ENCODE data around the gene ZZZ3. TPM values are rescaled to one million over a fixed set of nuclear protein-coding genes. Genes with fewer than 3 reads are reported as not detected.

Gene ZZZ3
- total and polyA plus RNA-seq, 8 donors: 36.3 to 65.3 (median 58.9) TPM

DNA sequence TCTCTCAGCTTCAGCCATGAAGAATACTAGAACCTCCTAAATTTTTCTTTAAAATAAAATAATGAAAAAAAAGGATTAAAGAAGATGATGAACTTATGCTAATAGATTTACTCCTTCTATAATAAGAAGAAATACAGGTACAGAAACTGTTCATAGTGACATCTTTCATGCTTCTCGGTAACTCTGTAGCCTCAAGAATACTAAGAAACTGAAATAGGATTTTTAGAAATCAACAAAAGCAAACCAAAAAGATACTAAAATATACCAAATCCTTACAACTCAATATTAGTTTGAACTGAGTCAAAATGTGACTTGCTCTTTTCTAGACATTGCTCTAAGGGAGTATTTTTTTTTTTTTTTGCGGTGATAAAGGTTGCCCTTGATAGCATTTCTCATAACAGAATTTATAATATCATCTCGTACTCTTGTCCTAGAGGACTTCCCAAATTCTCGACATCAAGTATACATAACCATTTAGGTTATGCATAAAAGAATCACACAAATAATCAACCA lies 42.8 kb downstream of the ZZZ3 start:
- ATAC-seq: no peak
- H3K4me1 ChIP-seq: no peaks in the 10 kb centered on the region
- H3K36me3 ChIP-seq: peaks cover 0 to 22% of the 10 kb centered on the region in 2 donors
- H3K27me3 ChIP-seq: no peaks in the 10 kb centered on the region
- H3K9me3 ChIP-seq: no peaks in the 10 kb centered on the region
- intact Hi-C loops (cut with DNase I): no loop called here
- DNase-seq: no peak
- no peak overlapping the region for H3K27ac ChIP-seq
- no peak overlapping the region for H3K4me3 ChIP-seq
- TF ChIP-seq, protein P1, sequence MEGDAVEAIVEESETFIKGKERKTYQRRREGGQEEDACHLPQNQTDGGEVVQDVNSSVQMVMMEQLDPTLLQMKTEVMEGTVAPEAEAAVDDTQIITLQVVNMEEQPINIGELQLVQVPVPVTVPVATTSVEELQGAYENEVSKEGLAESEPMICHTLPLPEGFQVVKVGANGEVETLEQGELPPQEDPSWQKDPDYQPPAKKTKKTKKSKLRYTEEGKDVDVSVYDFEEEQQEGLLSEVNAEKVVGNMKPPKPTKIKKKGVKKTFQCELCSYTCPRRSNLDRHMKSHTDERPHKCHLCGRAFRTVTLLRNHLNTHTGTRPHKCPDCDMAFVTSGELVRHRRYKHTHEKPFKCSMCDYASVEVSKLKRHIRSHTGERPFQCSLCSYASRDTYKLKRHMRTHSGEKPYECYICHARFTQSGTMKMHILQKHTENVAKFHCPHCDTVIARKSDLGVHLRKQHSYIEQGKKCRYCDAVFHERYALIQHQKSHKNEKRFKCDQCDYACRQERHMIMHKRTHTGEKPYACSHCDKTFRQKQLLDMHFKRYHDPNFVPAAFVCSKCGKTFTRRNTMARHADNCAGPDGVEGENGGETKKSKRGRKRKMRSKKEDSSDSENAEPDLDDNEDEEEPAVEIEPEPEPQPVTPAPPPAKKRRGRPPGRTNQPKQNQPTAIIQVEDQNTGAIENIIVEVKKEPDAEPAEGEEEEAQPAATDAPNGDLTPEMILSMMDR (IDR thresholded peaks at IDR 0.05): no peak

DNA sequence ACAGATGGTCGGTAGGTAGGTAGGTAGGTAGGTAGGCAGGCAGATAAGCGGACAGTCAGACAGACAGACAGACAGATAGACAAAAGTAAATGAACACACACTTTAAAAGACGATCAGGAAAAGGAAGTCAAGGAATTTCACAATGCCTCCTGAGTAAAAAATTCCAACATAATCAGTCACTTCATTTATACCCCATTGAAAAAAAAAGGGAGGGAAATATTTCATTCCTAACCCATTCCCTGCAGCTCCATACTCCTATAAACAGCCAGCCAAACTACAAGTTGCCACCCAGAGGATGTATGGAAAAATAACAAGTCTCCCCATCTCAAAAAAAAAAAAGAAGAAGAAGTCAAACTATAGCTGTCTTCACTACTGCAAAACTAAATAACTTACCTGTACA lies 43.4 kb downstream of the ZZZ3 start:
- DNase-seq: no peak
- no peak for ATAC-seq
- H3K27me3 ChIP-seq: no peaks in the 10 kb centered on the region
- intact Hi-C loops (cut with DNase I): no loop called here
- peaks cover 0 to 22% of the 10 kb centered on the region in 2 donors for H3K36me3 ChIP-seq
- TF ChIP-seq, protein P1 (IDR thresholded peaks at IDR 0.05): no peak
- no peak overlapping the region for H3K4me3 ChIP-seq
- H3K9me3 ChIP-seq: no peaks in the 10 kb centered on the region
- no peaks in the 10 kb centered on the region for H3K4me1 ChIP-seq
- H3K27ac ChIP-seq: no peak overlapping the region

DNA sequence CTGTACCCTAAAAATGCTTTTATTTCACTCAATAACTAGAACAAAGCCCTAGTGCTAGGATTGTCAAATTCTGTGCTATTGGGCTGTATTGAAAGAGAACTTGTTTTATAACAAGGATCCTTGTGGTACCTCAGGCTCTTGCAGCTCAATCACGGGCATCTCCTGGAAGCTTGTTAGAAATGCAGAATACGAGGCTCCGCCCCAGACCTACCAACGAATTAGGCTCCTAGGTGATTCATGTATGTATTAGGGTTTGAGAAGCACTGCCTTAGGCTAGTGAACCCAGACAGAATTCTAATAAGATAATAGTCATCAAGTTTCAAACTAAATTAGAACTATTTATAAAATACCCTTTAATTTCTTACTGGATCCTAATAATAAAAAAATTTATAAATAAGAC lies 45.6 kb downstream of the ZZZ3 start:
- H3K4me3 ChIP-seq: no peak overlapping the region

More for the DNA sequence above, 45.6 kb downstream of the ZZZ3 start:
- TF ChIP-seq, protein P1 (IDR thresholded peaks at IDR 0.05): no peak
- H3K27me3 ChIP-seq: no peaks in the 10 kb centered on the region
- DNase-seq (no peak), ATAC-seq (no peak)
- intact Hi-C loops (cut with DNase I): no loop called here
- no peaks in the 10 kb centered on the region for H3K4me1 ChIP-seq
- peaks cover 0 to 41% of the 10 kb centered on the region in 2 donors for H3K36me3 ChIP-seq
- no peaks in the 10 kb centered on the region for H3K9me3 ChIP-seq
- no peak overlapping the region for H3K27ac ChIP-seq

Other genes starting within 250 kb of the ZZZ3 start
- gene USP33, start 77.2 kb upstream of the ZZZ3 start, total RNA-seq: 10 to 100 TPM; 50.5 to 59.5 TPM
- 100 to 1,000 TPM; 112 to 136 (median 118) TPM for gene USP33, start 77.2 kb upstream of the ZZZ3 start, polyA plus RNA-seq (ENCODE audit: insufficient read length in 6 of 6)
- gene MIGA1, start 97.0 kb upstream of the ZZZ3 start, total RNA-seq: 10 to 100 TPM; 15.5 to 16.4 TPM
- 10 to 100 TPM; 17.2 to 20.5 (median 19.6) TPM for gene MIGA1, start 97.0 kb upstream of the ZZZ3 start, polyA plus RNA-seq (ENCODE audit: insufficient read length in 6 of 6)
- gene NEXN, start 206.0 kb upstream of the ZZZ3 start, total RNA-seq: 10 to 100 TPM; 17.9 to 26.7 TPM
- gene NEXN, start 206.0 kb upstream of the ZZZ3 start, polyA plus RNA-seq (ENCODE audit: insufficient read length in 6 of 6): 10 to 100 TPM; 32.0 to 45.0 (median 35.5) TPM

All from left lung (tissue), 10 donors.